Osteocyte (in vitro differentiated cells): ENCODE measurements around the gene SPATA31C2. TPM values are rescaled to one million over a fixed set of nuclear protein-coding genes. Genes with fewer than 3 reads are reported as not detected.

Source experiments
- total RNA-seq: library from RNA; stranded (reverse); gene quantifications from 2 replicates; pipeline ENCODE4 v1.2.1, GENCODE V29; 2021

The SPATA31C2 gene
- total RNA-seq, 1 donor from 2014 or later, result not detected

Other genes starting within 250 kb of the SPATA31C2 start
- not detected in 2 replicates for gene SPATA31C1, start 220.5 kb downstream of the SPATA31C2 start, total RNA-seq
- gene CDK20, start 163.9 kb downstream of the SPATA31C2 start, total RNA-seq, result 5.4 and 5.5 TPM in 2 replicates
- gene SPIN1, start 250.0 kb upstream of the SPATA31C2 start, total RNA-seq, result 115 and 121 TPM in 2 replicates